ENCODE results near the gene PLAU. TPM values are rescaled to one million over a fixed set of nuclear protein-coding genes. Genes with fewer than 3 reads are reported as not detected.
A peak's percentile ranks its signal among the peaks of the same experiment; 100 is the strongest.
"Not testable (repeated sequence)": the region's sequence is repeated elsewhere in the genome, so short reads cannot be mapped to it uniquely, and the experiment has no call there.

The PLAU gene
- total RNA-seq, 1 donor from 2014 or later = 54.8 TPM

- H3K36me3 Mint-ChIP-seq (ENCODE audit: low read depth) = peaks cover 1% of the 10 kb centered on the region
- no peak overlapping the region for H3K27ac Mint-ChIP-seq (ENCODE audit: unreplicated experiment)
- DNase-seq (ENCODE audit: low spot score) = peak; percentile 56
- peaks cover 14% of the 10 kb centered on the region for H3K4me1 Mint-ChIP-seq (ENCODE audit: low read depth)
- H3K4me3 Mint-ChIP-seq (ENCODE audit: unreplicated experiment) = no peak overlapping the region
- TF ChIP-seq, protein P1, sequence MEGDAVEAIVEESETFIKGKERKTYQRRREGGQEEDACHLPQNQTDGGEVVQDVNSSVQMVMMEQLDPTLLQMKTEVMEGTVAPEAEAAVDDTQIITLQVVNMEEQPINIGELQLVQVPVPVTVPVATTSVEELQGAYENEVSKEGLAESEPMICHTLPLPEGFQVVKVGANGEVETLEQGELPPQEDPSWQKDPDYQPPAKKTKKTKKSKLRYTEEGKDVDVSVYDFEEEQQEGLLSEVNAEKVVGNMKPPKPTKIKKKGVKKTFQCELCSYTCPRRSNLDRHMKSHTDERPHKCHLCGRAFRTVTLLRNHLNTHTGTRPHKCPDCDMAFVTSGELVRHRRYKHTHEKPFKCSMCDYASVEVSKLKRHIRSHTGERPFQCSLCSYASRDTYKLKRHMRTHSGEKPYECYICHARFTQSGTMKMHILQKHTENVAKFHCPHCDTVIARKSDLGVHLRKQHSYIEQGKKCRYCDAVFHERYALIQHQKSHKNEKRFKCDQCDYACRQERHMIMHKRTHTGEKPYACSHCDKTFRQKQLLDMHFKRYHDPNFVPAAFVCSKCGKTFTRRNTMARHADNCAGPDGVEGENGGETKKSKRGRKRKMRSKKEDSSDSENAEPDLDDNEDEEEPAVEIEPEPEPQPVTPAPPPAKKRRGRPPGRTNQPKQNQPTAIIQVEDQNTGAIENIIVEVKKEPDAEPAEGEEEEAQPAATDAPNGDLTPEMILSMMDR (IDR thresholded peaks at IDR 0.05) = no peak
- no peaks in the 10 kb centered on the region for H3K27me3 Mint-ChIP-seq (ENCODE audit: low read depth)
- H3K9me3 Mint-ChIP-seq (ENCODE audit: low read depth) = no peaks in the 10 kb centered on the region
These were observed 14.6 kb downstream of the PLAU start for GRCh38 chr10:73925539-73925938.

GRCh38 chr10:73926152-73926764, 15.3 kb downstream of the PLAU start:
- TF ChIP-seq, protein P1 (IDR thresholded peaks at IDR 0.05) = no peak
- Mint-ChIP-seq H3K27me3 (ENCODE audit: low read depth) (no peaks in the 10 kb centered on the region), H3K27ac (ENCODE audit: unreplicated experiment) (no peak overlapping the region), H3K4me1 (ENCODE audit: low read depth) (peaks cover 14% of the 10 kb centered on the region), H3K9me3 (ENCODE audit: low read depth) (no peaks in the 10 kb centered on the region), H3K36me3 (ENCODE audit: low read depth) (peaks cover 1% of the 10 kb centered on the region), H3K4me3 (ENCODE audit: unreplicated experiment) (no peak overlapping the region)
- no peak for DNase-seq (ENCODE audit: low spot score)

DNA sequence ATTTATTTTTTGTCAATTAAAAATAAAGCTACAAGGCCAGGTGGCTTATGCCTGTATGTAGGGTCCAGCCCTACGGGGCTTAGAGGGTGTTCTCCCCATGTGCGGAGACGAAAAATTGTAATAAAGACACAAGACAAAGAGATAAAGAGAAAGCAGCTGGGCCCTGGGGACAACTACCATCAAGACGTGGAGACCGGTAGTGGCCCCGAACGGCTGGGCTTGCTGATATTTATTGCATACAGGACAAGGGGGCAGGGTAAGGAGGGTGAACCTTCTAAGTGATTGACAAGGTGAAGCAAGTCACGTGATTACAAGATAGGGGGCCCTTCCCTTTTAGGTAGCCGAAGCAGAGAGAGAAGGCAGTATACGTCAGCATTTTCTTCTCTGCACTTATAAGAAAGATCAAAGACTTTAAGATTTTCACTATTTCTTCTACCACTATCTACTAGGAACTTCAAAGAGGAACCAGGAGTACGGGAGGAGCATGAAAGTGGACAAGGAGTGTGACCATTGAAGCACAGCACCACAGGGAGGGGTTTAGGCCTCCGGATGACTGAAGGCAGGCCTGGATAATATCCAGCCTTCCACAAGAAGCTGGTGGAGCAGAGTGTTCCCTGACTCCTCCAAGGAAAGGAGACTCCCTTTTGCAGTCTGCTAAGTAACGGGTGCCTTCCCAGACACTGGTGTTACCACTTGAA, 19.8 kb downstream of the PLAU start:
- not testable (repeated sequence) for H3K36me3 Mint-ChIP-seq (ENCODE audit: low read depth); H3K27me3 Mint-ChIP-seq (ENCODE audit: low read depth); DNase-seq (ENCODE audit: low spot score)

DNA sequence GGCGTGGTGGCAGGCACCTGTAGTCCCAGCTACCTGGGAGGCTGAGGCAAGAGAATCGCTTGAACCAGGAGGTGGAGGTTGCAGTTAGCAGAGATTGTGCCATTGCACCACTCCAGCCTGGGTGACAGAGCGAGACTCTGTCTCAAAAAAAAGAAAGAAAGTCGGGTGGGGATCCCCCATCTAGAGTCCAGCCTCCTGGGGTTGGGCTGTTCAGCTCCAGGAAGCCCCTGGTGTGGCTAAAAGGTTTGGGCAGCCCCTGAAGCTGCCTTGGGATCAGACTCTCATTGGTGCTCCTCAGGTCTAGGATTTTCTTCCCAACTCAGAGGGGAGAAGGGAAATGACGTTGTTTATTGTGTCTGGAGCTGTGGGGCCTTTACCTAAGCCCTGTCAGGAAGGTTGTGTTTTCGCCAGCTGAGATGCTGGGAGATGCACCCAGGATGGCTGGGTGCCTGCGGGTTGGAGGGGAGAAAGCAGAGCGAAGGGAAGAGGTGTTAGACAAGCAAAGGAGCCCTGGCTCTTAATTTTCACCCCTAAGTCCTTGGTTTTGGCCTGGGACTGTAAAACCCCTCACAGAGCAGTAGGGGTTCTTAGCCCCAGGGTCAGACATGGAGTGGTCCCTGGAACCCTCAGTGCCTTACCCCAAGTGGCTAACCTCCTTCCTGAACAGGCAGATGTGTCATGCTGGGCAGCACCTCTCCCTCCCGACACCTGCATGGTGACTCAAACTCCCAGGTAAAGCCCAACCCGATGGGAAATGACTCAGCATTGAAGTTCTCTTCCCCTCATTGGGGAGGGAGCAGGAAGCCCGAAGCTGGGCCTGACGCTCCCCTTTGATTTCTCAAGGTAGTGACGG, 21.1 kb downstream of the PLAU start:
- peaks cover 1% of the 10 kb centered on the region for H3K36me3 Mint-ChIP-seq (ENCODE audit: low read depth)
- no peaks in the 10 kb centered on the region for H3K9me3 Mint-ChIP-seq (ENCODE audit: low read depth)
- H3K27me3 Mint-ChIP-seq (ENCODE audit: low read depth) = no peaks in the 10 kb centered on the region
- DNase-seq (ENCODE audit: low spot score) = no peak
- H3K4me1 Mint-ChIP-seq (ENCODE audit: low read depth) = no peaks in the 10 kb centered on the region
- no peak overlapping the region for H3K27ac Mint-ChIP-seq (ENCODE audit: unreplicated experiment)
- no peak overlapping the region for H3K4me3 Mint-ChIP-seq (ENCODE audit: unreplicated experiment)
- TF ChIP-seq, protein P1 (IDR thresholded peaks at IDR 0.05) = no peak

More for the DNA sequence above, 19.8 kb downstream of the PLAU start:
- H3K4me3 Mint-ChIP-seq (ENCODE audit: unreplicated experiment); H3K27ac Mint-ChIP-seq (ENCODE audit: unreplicated experiment); H3K9me3 Mint-ChIP-seq (ENCODE audit: low read depth); H3K4me1 Mint-ChIP-seq (ENCODE audit: low read depth): not testable (repeated sequence)

- Mint-ChIP-seq H3K27ac (ENCODE audit: unreplicated experiment) (no peak overlapping the region), H3K4me1 (ENCODE audit: low read depth) (peaks cover 6% of the 10 kb centered on the region), H3K27me3 (ENCODE audit: low read depth) (no peaks in the 10 kb centered on the region), H3K9me3 (ENCODE audit: low read depth) (no peaks in the 10 kb centered on the region), H3K36me3 (ENCODE audit: low read depth) (peaks cover 1% of the 10 kb centered on the region), H3K4me3 (ENCODE audit: unreplicated experiment) (no peak overlapping the region)
- TF ChIP-seq, protein P1 (IDR thresholded peaks at IDR 0.05) = no peak
- DNase-seq (ENCODE audit: low spot score) = no peak
These were observed 21.7 kb downstream of the PLAU start for GRCh38 chr10:73932620-73933112.
